ENCODE data around the gene ZNF627. TPM values are rescaled to one million over a fixed set of nuclear protein-coding genes. Genes with fewer than 3 reads are reported as not detected.
"Not testable (repeated sequence)": the region's sequence is repeated elsewhere in the genome, so short reads cannot be mapped to it uniquely, and the experiment has no call there.

ZNF627 gene
- total RNA-seq, 2 donors from 2014 or later, result 5.6 to 13.1 TPM

- no peak overlapping the region for H3K27ac ChIP-seq
- ATAC-seq (ENCODE audit: insufficient number of reproducible peaks, low FRiP score, low read depth) (no peak), DNase-seq (ENCODE audit: low spot score) (no peak)
- H3K4me1 ChIP-seq (ENCODE audit: control insufficient read depth in 1 of 2, low read depth in 2 of 2), result peaks cover 7 to 16% of the 10 kb centered on the region in 2 donors
- H3K36me3 ChIP-seq, result no peaks in the 10 kb centered on the region
- H3K27me3 ChIP-seq (replicated peaks; ENCODE audit: insufficient read depth), result no peaks in the 10 kb centered on the region
- no peak for TF ChIP-seq CTCF (IDR thresholded peaks at IDR 0.05)
- H3K9me3 ChIP-seq, result no peaks in the 10 kb centered on the region
- no peak overlapping the region for H3K4me3 ChIP-seq
Observed at GRCh38 chr19:11598746-11599145, 1.5 kb downstream of the ZNF627 start.

- peaks cover 7 to 16% of the 10 kb centered on the region in 2 donors for H3K4me1 ChIP-seq (ENCODE audit: control insufficient read depth in 1 of 2, low read depth in 2 of 2)
- DNase-seq (ENCODE audit: low spot score); H3K4me3 ChIP-seq; ATAC-seq (ENCODE audit: insufficient number of reproducible peaks, low FRiP score, low read depth); H3K27ac ChIP-seq; H3K27me3 ChIP-seq (replicated peaks; ENCODE audit: insufficient read depth); H3K36me3 ChIP-seq; H3K9me3 ChIP-seq: not testable (repeated sequence)
Observed at GRCh38 chr19:11599704-11600103, 2.4 kb downstream of the ZNF627 start.

GRCh38 chr19:11606484-11606883, 9.2 kb downstream of the ZNF627 start:
- TF ChIP-seq CTCF (IDR thresholded peaks at IDR 0.05), result no peak
- Histone ChIP-seq H3K27ac (no peak overlapping the region), H3K4me3 (no peak overlapping the region), H3K4me1 (ENCODE audit: control insufficient read depth in 1 of 2, low read depth in 2 of 2) (no peaks in the 10 kb centered on the region), H3K9me3 (no peaks in the 10 kb centered on the region), H3K27me3 (replicated peaks; ENCODE audit: insufficient read depth) (no peaks in the 10 kb centered on the region), H3K36me3 (peaks cover 5% of the 10 kb centered on the region)
- ATAC-seq (ENCODE audit: insufficient number of reproducible peaks, low FRiP score, low read depth) (no peak), DNase-seq (ENCODE audit: low spot score) (no peak)

GRCh38 chr19:11611730-11612129, 14.4 kb downstream of the ZNF627 start:
- TF ChIP-seq CTCF (IDR thresholded peaks at IDR 0.05), result no peak
- Histone ChIP-seq H3K27ac (no peak overlapping the region), H3K27me3 (replicated peaks; ENCODE audit: insufficient read depth) (no peaks in the 10 kb centered on the region), H3K9me3 (peaks cover 1% of the 10 kb centered on the region), H3K36me3 (peaks cover 13% of the 10 kb centered on the region), H3K4me1 (ENCODE audit: control insufficient read depth in 1 of 2, low read depth in 2 of 2) (no peaks in the 10 kb centered on the region), H3K4me3 (no peak overlapping the region)
- no peak for DNase-seq (ENCODE audit: low spot score)
- no peak for ATAC-seq (ENCODE audit: insufficient number of reproducible peaks, low FRiP score, low read depth)

- Histone ChIP-seq H3K4me1 (ENCODE audit: control insufficient read depth in 1 of 2, low read depth in 2 of 2) (no peaks in the 10 kb centered on the region), H3K9me3 (peaks cover 11% of the 10 kb centered on the region), H3K4me3 (no peak overlapping the region), H3K27ac (no peak overlapping the region), H3K36me3 (peaks cover 26% of the 10 kb centered on the region), H3K27me3 (replicated peaks; ENCODE audit: insufficient read depth) (no peaks in the 10 kb centered on the region)
- ATAC-seq (ENCODE audit: insufficient number of reproducible peaks, low FRiP score, low read depth) (no peak), DNase-seq (ENCODE audit: low spot score) (no peak)
- TF ChIP-seq CTCF (IDR thresholded peaks at IDR 0.05), result no peak
Observed at GRCh38 chr19:11612816-11613511, 15.7 kb downstream of the ZNF627 start.
